ENCODE results near the gene GOLGA6L7. TPM values are rescaled to one million over a fixed set of nuclear protein-coding genes. Genes with fewer than 3 reads are reported as not detected.
"Not testable (repeated sequence)": the region's sequence is repeated elsewhere in the genome, so short reads cannot be mapped to it uniquely, and the experiment has no call there.

Gene GOLGA6L7
- total and polyA plus RNA-seq, 2 donors (not counting 3 experiments of a cell fraction or from before 2014, with no cell fraction given) = not detected

GRCh38 chr15:28890711-28891495, 42.5 kb upstream of the GOLGA6L7 start:
- CTCF ChIA-PET = interaction anchor here (1.1 kb wide), 1 partner anchor 211 kb away, joined by 3 read pairs; no protein-coding TSS in a partner anchor
- dilution Hi-C loops (cut with MboI; ENCODE audit: extremely low pct_ligation_motif_present, low sequenced_read_pairs) (no loop called here), intact Hi-C loops (cut with micrococcal nuclease) (no loop called here)
- TF ChIP-seq, protein P1, sequence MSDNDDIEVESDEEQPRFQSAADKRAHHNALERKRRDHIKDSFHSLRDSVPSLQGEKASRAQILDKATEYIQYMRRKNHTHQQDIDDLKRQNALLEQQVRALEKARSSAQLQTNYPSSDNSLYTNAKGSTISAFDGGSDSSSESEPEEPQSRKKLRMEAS (IDR thresholded peaks at IDR 0.05; ENCODE audit: insufficient read depth, insufficient read length) = no peak
- TF ChIP-seq POLR2A (IDR thresholded peaks at IDR 0.05; ENCODE audit: low read depth, low read length) (no peak), FOS (IDR thresholded peaks at IDR 0.05; ENCODE audit: borderline replicate concordance, insufficient read depth, low read length) (no peak), MYC (IDR thresholded peaks at IDR 0.05; ENCODE audit: low read depth, low read length) (no peak), POLR2AphosphoS5 (IDR thresholded peaks at IDR 0.05; ENCODE audit: insufficient read depth, low read depth, low read length) (no peak)
- TF ChIP-seq, protein P2, sequence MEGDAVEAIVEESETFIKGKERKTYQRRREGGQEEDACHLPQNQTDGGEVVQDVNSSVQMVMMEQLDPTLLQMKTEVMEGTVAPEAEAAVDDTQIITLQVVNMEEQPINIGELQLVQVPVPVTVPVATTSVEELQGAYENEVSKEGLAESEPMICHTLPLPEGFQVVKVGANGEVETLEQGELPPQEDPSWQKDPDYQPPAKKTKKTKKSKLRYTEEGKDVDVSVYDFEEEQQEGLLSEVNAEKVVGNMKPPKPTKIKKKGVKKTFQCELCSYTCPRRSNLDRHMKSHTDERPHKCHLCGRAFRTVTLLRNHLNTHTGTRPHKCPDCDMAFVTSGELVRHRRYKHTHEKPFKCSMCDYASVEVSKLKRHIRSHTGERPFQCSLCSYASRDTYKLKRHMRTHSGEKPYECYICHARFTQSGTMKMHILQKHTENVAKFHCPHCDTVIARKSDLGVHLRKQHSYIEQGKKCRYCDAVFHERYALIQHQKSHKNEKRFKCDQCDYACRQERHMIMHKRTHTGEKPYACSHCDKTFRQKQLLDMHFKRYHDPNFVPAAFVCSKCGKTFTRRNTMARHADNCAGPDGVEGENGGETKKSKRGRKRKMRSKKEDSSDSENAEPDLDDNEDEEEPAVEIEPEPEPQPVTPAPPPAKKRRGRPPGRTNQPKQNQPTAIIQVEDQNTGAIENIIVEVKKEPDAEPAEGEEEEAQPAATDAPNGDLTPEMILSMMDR (IDR thresholded peaks at IDR 0.05; ENCODE audit: extremely low read depth in 1 of 2, insufficient read depth in 1 of 2, low read depth in 1 of 2, low read length in 2 of 2) = no peak
- H3K9me1 ChIP-seq (replicated peaks; ENCODE audit: control insufficient read depth, extremely low read depth, insufficient read depth, low read length) = no peaks in the 10 kb centered on the region
- no peaks in the 10 kb centered on the region for H3K79me2 ChIP-seq (ENCODE audit: control insufficient read depth, insufficient read depth, low read length)
- H3K9me3 ChIP-seq (replicated peaks; ENCODE audit: control insufficient read depth, insufficient read depth, low read length) = no peaks in the 10 kb centered on the region
- H2AFZ ChIP-seq (ENCODE audit: low read depth, low read length) = no peak overlapping the region
- no peaks in the 10 kb centered on the region for H3K27me3 ChIP-seq (ENCODE audit: control insufficient read depth in 2 of 2, insufficient read depth in 2 of 2, low read length in 2 of 2)
- H3K9ac ChIP-seq (replicated peaks; ENCODE audit: extremely low read depth, insufficient read depth, low read length) = no peak overlapping the region
- H3K36me3 ChIP-seq (ENCODE audit: control insufficient read depth in 2 of 2, extremely low read depth in 1 of 2, insufficient read depth in 2 of 2, low read length in 2 of 2) = no peaks in the 10 kb centered on the region
- no peak overlapping the region for H3K27ac ChIP-seq (ENCODE audit: insufficient read depth, low read depth, low read length)
- no peak overlapping the region for H3K4me3 ChIP-seq (replicated peaks in 1 of 3; ENCODE audit: insufficient read depth in 1 of 3, low read depth in 1 of 3, low read length in 3 of 3)
- H3K4me1 ChIP-seq (ENCODE audit: control insufficient read depth, extremely low read depth, insufficient read depth, low read length) = peaks cover 4% of the 10 kb centered on the region
- FAIRE-seq (no peak), DNase-seq (ENCODE audit: low read depth, low spot score) (no peak)
- H3K4me2 ChIP-seq (ENCODE audit: insufficient read depth, low read length) = no peak overlapping the region
- H4K20me1 ChIP-seq (replicated peaks; ENCODE audit: control insufficient read depth, extremely low read depth, insufficient read depth, low read length) = no peaks in the 10 kb centered on the region
- no TSS peak for BruUV-seq (replicated peaks)
- POLR2A ChIA-PET = no interaction called here

- H2AFZ ChIP-seq (ENCODE audit: low read depth, low read length); H3K9ac ChIP-seq (replicated peaks; ENCODE audit: extremely low read depth, insufficient read depth, low read length); H3K79me2 ChIP-seq (ENCODE audit: control insufficient read depth, insufficient read depth, low read length); BruUV-seq (replicated peaks); POLR2A ChIA-PET; H3K4me1 ChIP-seq (ENCODE audit: control insufficient read depth, extremely low read depth, insufficient read depth, low read length); FAIRE-seq; CTCF ChIA-PET; H3K36me3 ChIP-seq (ENCODE audit: control insufficient read depth in 2 of 2, extremely low read depth in 1 of 2, insufficient read depth in 2 of 2, low read length in 2 of 2); H3K27me3 ChIP-seq (ENCODE audit: control insufficient read depth in 2 of 2, insufficient read depth in 2 of 2, low read length in 2 of 2); H3K4me3 ChIP-seq (replicated peaks in 1 of 3; ENCODE audit: insufficient read depth in 1 of 3, low read depth in 1 of 3, low read length in 3 of 3); DNase-seq (ENCODE audit: low read depth, low spot score); H4K20me1 ChIP-seq (replicated peaks; ENCODE audit: control insufficient read depth, extremely low read depth, insufficient read depth, low read length); dilution Hi-C loops (cut with MboI; ENCODE audit: extremely low pct_ligation_motif_present, low sequenced_read_pairs); H3K9me3 ChIP-seq (replicated peaks; ENCODE audit: control insufficient read depth, insufficient read depth, low read length); H3K9me1 ChIP-seq (replicated peaks; ENCODE audit: control insufficient read depth, extremely low read depth, insufficient read depth, low read length); H3K4me2 ChIP-seq (ENCODE audit: insufficient read depth, low read length); intact Hi-C loops (cut with micrococcal nuclease); H3K27ac ChIP-seq (ENCODE audit: insufficient read depth, low read depth, low read length): not testable (repeated sequence)
Measured at GRCh38 chr15:28890291-28890690, 41.8 kb upstream of the GOLGA6L7 start.

- H3K79me2 ChIP-seq (ENCODE audit: control insufficient read depth, insufficient read depth, low read length); H3K27ac ChIP-seq (ENCODE audit: insufficient read depth, low read depth, low read length); DNase-seq (ENCODE audit: low read depth, low spot score); dilution Hi-C loops (cut with MboI; ENCODE audit: extremely low pct_ligation_motif_present, low sequenced_read_pairs); H3K4me1 ChIP-seq (ENCODE audit: control insufficient read depth, extremely low read depth, insufficient read depth, low read length); H3K9me3 ChIP-seq (replicated peaks; ENCODE audit: control insufficient read depth, insufficient read depth, low read length); H3K36me3 ChIP-seq (ENCODE audit: control insufficient read depth in 2 of 2, extremely low read depth in 1 of 2, insufficient read depth in 2 of 2, low read length in 2 of 2); H4K20me1 ChIP-seq (replicated peaks; ENCODE audit: control insufficient read depth, extremely low read depth, insufficient read depth, low read length); CTCF ChIA-PET; BruUV-seq (replicated peaks); H2AFZ ChIP-seq (ENCODE audit: low read depth, low read length); H3K4me3 ChIP-seq (replicated peaks in 1 of 3; ENCODE audit: insufficient read depth in 1 of 3, low read depth in 1 of 3, low read length in 3 of 3); H3K9me1 ChIP-seq (replicated peaks; ENCODE audit: control insufficient read depth, extremely low read depth, insufficient read depth, low read length); H3K9ac ChIP-seq (replicated peaks; ENCODE audit: extremely low read depth, insufficient read depth, low read length); H3K27me3 ChIP-seq (ENCODE audit: control insufficient read depth in 2 of 2, insufficient read depth in 2 of 2, low read length in 2 of 2); POLR2A ChIA-PET; H3K4me2 ChIP-seq (ENCODE audit: insufficient read depth, low read length); intact Hi-C loops (cut with micrococcal nuclease); FAIRE-seq: not testable (repeated sequence)
Measured at GRCh38 chr15:28889871-28890270, 41.4 kb upstream of the GOLGA6L7 start.
